WTC11 (cell line): Measurements from ENCODE around the gene MED12. TPM values are rescaled to one million over a fixed set of nuclear protein-coding genes. Genes with fewer than 3 reads are reported as not detected.

Experiments
- ATAC-seq: fragments of 200-7000 bp; cut with Tn5 transposase; 2 replicates; pipeline ENCODE4 v1.10.0; 2021; ENCODE audit warnings: mild to moderate bottlenecking, moderate library complexity
- CTCF ChIA-PET: fragments of 300-600 bp; sonication (Branson Sonifier 250); formaldehyde crosslinking; loops from one replicate; lab custom pipeline; 2021; ENCODE audit warnings: antibody characterized with exemption; lab: Charles Lee
- POLR2A ChIA-PET: fragments of 350-600 bp; sonication (Branson Sonifier 250); formaldehyde crosslinking; loops from one replicate; lab custom pipeline; 2021; ENCODE audit warnings: antibody characterized with exemption; lab: Charles Lee
- DNase-seq: peaks from one replicate; pipeline ENCODE4 v3.0.0; 2021; ENCODE audit warnings: low spot score
- H3K27ac Mint-ChIP-seq: 2 replicates; pipeline ENCODE4 v1.8.0; 2021; ENCODE audit warnings: mixed read lengths
- H3K27me3 Mint-ChIP-seq: 2 replicates; pipeline ENCODE4 v1.8.0; 2021; ENCODE audit warnings: low read depth, mild to moderate bottlenecking, moderate library complexity, mixed read lengths
- H3K36me3 Mint-ChIP-seq: 2 replicates; pipeline ENCODE4 v1.8.0; 2021; ENCODE audit warnings: mixed read lengths
- H3K4me1 Mint-ChIP-seq: 2 replicates; pipeline ENCODE4 v1.8.0; 2022; ENCODE audit warnings: mixed read lengths
- H3K4me3 Mint-ChIP-seq: 2 replicates; pipeline ENCODE4 v1.8.0; 2021; ENCODE audit warnings: mild to moderate bottlenecking, moderate library complexity, mixed read lengths
- H3K9me3 Mint-ChIP-seq: 2 replicates; pipeline ENCODE4 v1.8.0; 2021; ENCODE audit warnings: mixed read lengths
- CDX4 ChIP-seq: fragments of 250-450 bp; sonication (Bioruptor Pico); IDR thresholded peaks from 2 replicates; pipeline ENCODE4 v1.9.0; 2021; ENCODE audit warnings: moderate library complexity, mild to moderate bottlenecking, inconsistent platforms, borderline replicate concordance
- EMX1 ChIP-seq: fragments of 250-450 bp; sonication (Bioruptor Pico); IDR thresholded peaks from 2 replicates; pipeline ENCODE4 v1.8.0; 2021; ENCODE audit warnings: mild to moderate bottlenecking
- ERG ChIP-seq: fragments of 250-450 bp; sonication (Bioruptor Pico); IDR thresholded peaks from 2 replicates; pipeline ENCODE4 v1.8.0; 2021; ENCODE audit warnings: mild to moderate bottlenecking
- ESRRA ChIP-seq: sonication (generic); formaldehyde crosslinking; IDR thresholded peaks from 2 replicates; pipeline ENCODE4 v1.8.1; 2022; ENCODE audit warnings: mild to moderate bottlenecking, missing genetic modification reagents, borderline replicate concordance
- FOXK1 ChIP-seq: sonication (generic); formaldehyde crosslinking; IDR thresholded peaks from 2 replicates; pipeline ENCODE4 v1.8.0; 2022; ENCODE audit warnings: mild to moderate bottlenecking, moderate library complexity, missing genetic modification reagents
- MAX ChIP-seq: sonication (generic); formaldehyde crosslinking; IDR thresholded peaks from 2 replicates; pipeline ENCODE4 v1.8.0; 2022; ENCODE audit warnings: mild to moderate bottlenecking, missing genetic modification reagents
- NR2C2 ChIP-seq: sonication (generic); formaldehyde crosslinking; IDR thresholded peaks from 2 replicates; pipeline ENCODE4 v1.8.0; 2022; ENCODE audit warnings: mild to moderate bottlenecking, missing genetic modification reagents
- PREB ChIP-seq: sonication (generic); formaldehyde crosslinking; IDR thresholded peaks from 2 replicates; pipeline ENCODE4 v1.8.1; 2022; ENCODE audit warnings: mild to moderate bottlenecking, missing genetic modification reagents, moderate library complexity, borderline replicate concordance
- RORB ChIP-seq: fragments of 250-450 bp; sonication (Bioruptor Pico); IDR thresholded peaks from 2 replicates; pipeline ENCODE4 v1.9.0; 2021; ENCODE audit warnings: mild to moderate bottlenecking
- TP53 ChIP-seq: sonication (generic); formaldehyde crosslinking; IDR thresholded peaks from 2 replicates; pipeline ENCODE4 v1.8.1; 2023; ENCODE audit warnings: mild to moderate bottlenecking, missing genetic modification reagents
- ZBTB21 ChIP-seq: sonication (generic); formaldehyde crosslinking; IDR thresholded peaks from 2 replicates; pipeline ENCODE4 v1.8.1; 2023; ENCODE audit warnings: mild to moderate bottlenecking, missing genetic modification reagents, borderline replicate concordance
- ZNF671 ChIP-seq: fragments of 250-450 bp; sonication (Bioruptor Pico); IDR thresholded peaks from 2 replicates; pipeline ENCODE4 v1.8.0; 2021; ENCODE audit warnings: mild to moderate bottlenecking
- total RNA-seq: library from RNA; stranded (reverse); gene quantifications from 3 replicates; pipeline ENCODE4 v1.2.3, GENCODE V29; 2021
- TF ChIP-seq, protein P1 (sequence below): sonication (generic); formaldehyde crosslinking; IDR thresholded peaks from 2 replicates; pipeline ENCODE4 v1.8.1; 2023; ENCODE audit warnings: mild to moderate bottlenecking, missing genetic modification reagents, moderate library complexity
- TF ChIP-seq, protein P2 (sequence below): fragments of 250-450 bp; sonication (Bioruptor Pico); conservative IDR thresholded peaks from 2 replicates; pipeline ENCODE4 v1.9.0; 2021; ENCODE audit warnings: mild to moderate bottlenecking
- TF ChIP-seq, protein P3 (sequence below): sonication (generic); formaldehyde crosslinking; IDR thresholded peaks from 2 replicates; pipeline ENCODE4 v1.8.1; 2022; ENCODE audit warnings: low read depth, mild to moderate bottlenecking, moderate library complexity, missing genetic modification reagents, borderline replicate concordance
- TF ChIP-seq, protein P4 (sequence below): sonication (generic); formaldehyde crosslinking; IDR thresholded peaks from 2 replicates; pipeline ENCODE4 v1.8.1; 2023; ENCODE audit warnings: mild to moderate bottlenecking, missing genetic modification reagents, borderline replicate concordance

MED12 gene
- total RNA-seq, 1 experiment from 2014 or later = 35.6 TPM

- H3K36me3 Mint-ChIP-seq = 0 out of 2 replicates have a peak, but pooled peaks cover 3% of the 10 kb centered on the region
- H3K27ac Mint-ChIP-seq = peak overlapping the region; percentile 96
- H3K4me3 Mint-ChIP-seq = peak overlapping the region; percentile 69
- H3K4me1 Mint-ChIP-seq = peaks cover 52% of the 10 kb centered on the region
- no peaks in the 10 kb centered on the region; the same call in 1 of the 2 replicates for H3K27me3 Mint-ChIP-seq
- ChIA-PET POLR2A (interaction anchor here (1.0 to 1.2 kb wide), 2 partner anchors 19 to 83 kb away, joined by 3 to 5 read pairs; partner anchors contain the start of gene MED12), CTCF (interaction anchor here (0.7 to 1.1 kb wide), 5 partner anchors 9 to 155 kb away, joined by 3 to 6 read pairs (median 4); partner anchors contain the start of genes MED12 and ZMYM3)
- peak; percentile 26 for DNase-seq
- no peak; the same call in 1 of the 2 replicates for ATAC-seq
- H3K9me3 Mint-ChIP-seq = no peaks in the 10 kb centered on the region
- TF ChIP-seq, protein P1, sequence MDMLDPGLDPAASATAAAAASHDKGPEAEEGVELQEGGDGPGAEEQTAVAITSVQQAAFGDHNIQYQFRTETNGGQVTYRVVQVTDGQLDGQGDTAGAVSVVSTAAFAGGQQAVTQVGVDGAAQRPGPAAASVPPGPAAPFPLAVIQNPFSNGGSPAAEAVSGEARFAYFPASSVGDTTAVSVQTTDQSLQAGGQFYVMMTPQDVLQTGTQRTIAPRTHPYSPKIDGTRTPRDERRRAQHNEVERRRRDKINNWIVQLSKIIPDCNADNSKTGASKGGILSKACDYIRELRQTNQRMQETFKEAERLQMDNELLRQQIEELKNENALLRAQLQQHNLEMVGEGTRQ = no peak
- TF ChIP-seq MAX (CRISPR knock-in tag) (no peak), TP53 (CRISPR knock-in tag) (no peak), ZNF671 (CRISPR knock-in tag) (no peak), EMX1 (CRISPR knock-in tag) (no peak), NR2C2 (CRISPR knock-in tag) (no peak), PREB (no peak), ERG (CRISPR knock-in tag) (no peak), FOXK1 (CRISPR knock-in tag) (no peak), RORB (no peak), ZBTB21 (CRISPR knock-in tag) (no peak), CDX4 (no peak), ESRRA (CRISPR knock-in tag) (no peak)
- TF ChIP-seq, protein P2, sequence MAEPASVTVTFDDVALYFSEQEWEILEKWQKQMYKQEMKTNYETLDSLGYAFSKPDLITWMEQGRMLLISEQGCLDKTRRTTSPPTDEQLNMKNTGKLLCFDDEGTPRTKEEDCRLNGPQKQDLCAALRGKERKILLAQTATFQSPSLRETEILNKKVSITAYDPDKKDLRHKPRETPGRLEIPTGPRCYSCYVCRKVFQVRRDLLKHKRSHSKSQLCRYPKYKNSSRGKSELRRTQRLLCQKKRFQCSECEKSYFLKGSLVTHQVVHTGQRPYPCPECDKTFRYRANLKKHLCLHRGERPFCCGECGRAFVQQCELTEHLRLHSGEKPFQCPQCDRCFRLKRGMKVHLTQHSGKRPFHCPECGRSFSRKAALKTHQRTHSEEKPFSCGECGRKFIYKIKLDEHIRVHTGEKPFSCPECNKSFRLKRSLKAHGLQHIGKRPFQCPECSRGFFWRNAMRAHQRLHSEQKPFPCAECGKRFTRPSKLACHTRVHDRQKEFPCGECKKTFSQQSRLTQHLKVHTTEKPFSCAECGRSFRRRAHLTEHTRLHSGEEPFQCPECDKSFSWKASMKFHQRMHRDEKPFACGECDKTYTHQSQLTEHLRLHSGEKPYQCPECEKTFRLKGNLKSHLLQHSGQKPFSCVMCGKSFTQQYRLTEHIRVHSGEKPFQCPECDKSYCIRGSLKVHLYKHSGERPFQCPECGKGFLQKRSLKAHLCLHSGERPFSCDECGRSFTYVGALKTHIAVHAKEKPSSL (CRISPR knock-in tag) = no peak
- TF ChIP-seq, protein P3, sequence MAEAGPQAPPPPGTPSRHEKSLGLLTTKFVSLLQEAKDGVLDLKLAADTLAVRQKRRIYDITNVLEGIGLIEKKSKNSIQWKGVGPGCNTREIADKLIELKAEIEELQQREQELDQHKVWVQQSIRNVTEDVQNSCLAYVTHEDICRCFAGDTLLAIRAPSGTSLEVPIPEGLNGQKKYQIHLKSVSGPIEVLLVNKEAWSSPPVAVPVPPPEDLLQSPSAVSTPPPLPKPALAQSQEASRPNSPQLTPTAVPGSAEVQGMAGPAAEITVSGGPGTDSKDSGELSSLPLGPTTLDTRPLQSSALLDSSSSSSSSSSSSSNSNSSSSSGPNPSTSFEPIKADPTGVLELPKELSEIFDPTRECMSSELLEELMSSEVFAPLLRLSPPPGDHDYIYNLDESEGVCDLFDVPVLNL (CRISPR knock-in tag) = no peak
- TF ChIP-seq, protein P4, sequence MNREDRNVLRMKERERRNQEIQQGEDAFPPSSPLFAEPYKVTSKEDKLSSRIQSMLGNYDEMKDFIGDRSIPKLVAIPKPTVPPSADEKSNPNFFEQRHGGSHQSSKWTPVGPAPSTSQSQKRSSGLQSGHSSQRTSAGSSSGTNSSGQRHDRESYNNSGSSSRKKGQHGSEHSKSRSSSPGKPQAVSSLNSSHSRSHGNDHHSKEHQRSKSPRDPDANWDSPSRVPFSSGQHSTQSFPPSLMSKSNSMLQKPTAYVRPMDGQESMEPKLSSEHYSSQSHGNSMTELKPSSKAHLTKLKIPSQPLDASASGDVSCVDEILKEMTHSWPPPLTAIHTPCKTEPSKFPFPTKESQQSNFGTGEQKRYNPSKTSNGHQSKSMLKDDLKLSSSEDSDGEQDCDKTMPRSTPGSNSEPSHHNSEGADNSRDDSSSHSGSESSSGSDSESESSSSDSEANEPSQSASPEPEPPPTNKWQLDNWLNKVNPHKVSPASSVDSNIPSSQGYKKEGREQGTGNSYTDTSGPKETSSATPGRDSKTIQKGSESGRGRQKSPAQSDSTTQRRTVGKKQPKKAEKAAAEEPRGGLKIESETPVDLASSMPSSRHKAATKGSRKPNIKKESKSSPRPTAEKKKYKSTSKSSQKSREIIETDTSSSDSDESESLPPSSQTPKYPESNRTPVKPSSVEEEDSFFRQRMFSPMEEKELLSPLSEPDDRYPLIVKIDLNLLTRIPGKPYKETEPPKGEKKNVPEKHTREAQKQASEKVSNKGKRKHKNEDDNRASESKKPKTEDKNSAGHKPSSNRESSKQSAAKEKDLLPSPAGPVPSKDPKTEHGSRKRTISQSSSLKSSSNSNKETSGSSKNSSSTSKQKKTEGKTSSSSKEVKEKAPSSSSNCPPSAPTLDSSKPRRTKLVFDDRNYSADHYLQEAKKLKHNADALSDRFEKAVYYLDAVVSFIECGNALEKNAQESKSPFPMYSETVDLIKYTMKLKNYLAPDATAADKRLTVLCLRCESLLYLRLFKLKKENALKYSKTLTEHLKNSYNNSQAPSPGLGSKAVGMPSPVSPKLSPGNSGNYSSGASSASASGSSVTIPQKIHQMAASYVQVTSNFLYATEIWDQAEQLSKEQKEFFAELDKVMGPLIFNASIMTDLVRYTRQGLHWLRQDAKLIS (CRISPR knock-in tag) = no peak
Observed at GRCh38 chrX:71098951-71099506, 19.4 kb upstream of the MED12 start.
